CD4-positive, alpha-beta memory T cell (primary cell): Measurements from ENCODE around the gene SETBP1. TPM values are rescaled to one million over a fixed set of nuclear protein-coding genes. Genes with fewer than 3 reads are reported as not detected.
A peak's percentile ranks its signal among the peaks of the same experiment; 100 is the strongest.

Source experiments
- CTCF ChIA-PET: fragments of 350-600 bp; sonication (Branson Sonifier 250); formaldehyde crosslinking; loops from one replicate; lab custom pipeline; 2021; ENCODE audit warnings: inconsistent platforms; ENCODE audit not compliant: partially characterized antibody; lab: Charles Lee
- POLR2A ChIA-PET: fragments of 350-600 bp; sonication (Branson Sonifier 250); formaldehyde crosslinking; loops from one replicate; lab custom pipeline; 2021; ENCODE audit not compliant: partially characterized antibody; lab: Charles Lee
- DNase-seq, 5 donors: peaks; one replicate each; pipeline versions ENCODE4 v3.0.0 to v3.0.0-alpha.2; 2020 to 2022; ENCODE audit warnings: mixed read lengths in 1 of 5
- H3K27ac ChIP-seq: one replicate; pipeline ENCODE4 v1.7.0; 2013; ENCODE audit warnings: low read depth, low read length
- H3K27me3 ChIP-seq: 2 replicates; pipeline ENCODE4 v1.7.0; 2013; ENCODE audit warnings: mild to moderate bottlenecking, low read length, moderate library complexity; ENCODE audit not compliant: insufficient read depth
- H3K36me3 ChIP-seq: 2 replicates; pipeline ENCODE4 v1.7.0; 2013; ENCODE audit warnings: mild to moderate bottlenecking, low read length, moderate library complexity; ENCODE audit not compliant: insufficient read depth
- H3K4me1 ChIP-seq: 2 replicates; pipeline ENCODE4 v1.7.0; 2013; ENCODE audit warnings: mild to moderate bottlenecking, low read length, moderate library complexity; ENCODE audit not compliant: insufficient read depth
- H3K4me3 ChIP-seq, 2 donors: one replicate each; pipeline ENCODE4 v1.7.0; 2013; ENCODE audit warnings: low read length in 2 of 2, mild to moderate bottlenecking in 1 of 2
- H3K9me3 ChIP-seq, 2 donors: one replicate each; pipeline ENCODE4 v1.7.0; 2013; ENCODE audit warnings: low read length in 2 of 2, control low read depth in 1 of 2; ENCODE audit not compliant: control insufficient read depth in 1 of 2
- H3K27ac Mint-ChIP-seq, 7 donors: one replicate each; pipeline ENCODE4 v1.8.0; 2020 to 2021; ENCODE audit warnings: mixed read lengths in 7 of 7, mild to moderate bottlenecking in 6 of 7, inconsistent platforms in 3 of 7, moderate library complexity in 3 of 7
- H3K27me3 Mint-ChIP-seq, 2 donors: one replicate each; pipeline ENCODE4 v1.8.0; 2020 to 2021; ENCODE audit warnings: mixed read lengths in 2 of 2
- H3K36me3 Mint-ChIP-seq, 2 donors: one replicate each; pipeline ENCODE4 v1.8.0; 2020 to 2021; ENCODE audit warnings: mixed read lengths in 2 of 2, inconsistent platforms in 1 of 2, mild to moderate bottlenecking in 1 of 2
- H3K4me1 Mint-ChIP-seq, 4 donors: one replicate each; pipeline ENCODE4 v1.8.0; 2020 to 2021; ENCODE audit warnings: mixed read lengths in 4 of 4, mild to moderate bottlenecking in 1 of 4
- H3K4me3 Mint-ChIP-seq, 8 donors: one replicate each; pipeline ENCODE4 v1.8.0; 2020 to 2021; ENCODE audit warnings: mixed read lengths in 8 of 8, mild to moderate bottlenecking in 7 of 8, moderate library complexity in 6 of 8, inconsistent platforms in 3 of 8
- H3K9me3 Mint-ChIP-seq, 8 donors: one replicate each; pipeline ENCODE4 v1.8.0; 2020 to 2021; ENCODE audit warnings: mixed read lengths in 8 of 8, mild to moderate bottlenecking in 5 of 8, inconsistent platforms in 3 of 8, moderate library complexity in 1 of 8
- intact Hi-C: fragments of 100-400 bp; cut with micrococcal nuclease; formaldehyde crosslinking; loops from one replicate; pipeline ENCODE4 v1.15.1; 2023
- polyA plus RNA-seq, 2 donors: library from polyadenylated mRNA; unstranded; fragments of 300-500 nt; fragmentation: Illumina TruSeq; gene quantifications; one replicate each; pipeline ENCODE4 v1.2.3, GENCODE V29; 2021
- total RNA-seq, 2 experiments: library from RNA; stranded (reverse); gene quantifications; one replicate each; pipeline ENCODE4 v1.2.3, GENCODE V29; 2021

Gene SETBP1
- total and polyA plus RNA-seq, 4 experiments from 2014 or later = 0.03 to 0.21 (median 0.09) TPM; not detected in 1

DNA sequence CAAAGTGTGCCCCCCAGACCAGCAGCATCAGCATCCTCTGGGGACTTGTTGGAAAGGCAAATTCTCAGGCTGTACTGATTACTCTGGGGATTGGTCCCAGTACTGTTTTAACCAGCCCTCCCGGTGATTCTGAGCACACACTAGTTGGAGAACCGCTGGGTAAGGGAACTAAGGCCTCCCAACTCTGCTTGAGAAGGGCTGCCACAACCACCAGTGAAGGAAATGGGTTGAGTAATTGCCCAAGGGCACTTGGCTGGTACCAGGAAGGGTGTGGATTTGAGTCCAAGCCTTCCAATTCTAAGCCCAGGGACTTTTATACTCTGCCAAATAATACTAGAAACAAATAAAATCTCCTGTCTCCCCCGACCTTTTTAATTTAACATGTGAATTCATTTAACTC lies 219.9 kb downstream of the SETBP1 start:
- no peak for DNase-seq
- Histone ChIP-seq H3K36me3 (no peaks in the 10 kb centered on the region), H3K4me3 (no peak overlapping the region), H3K9me3 (no peaks in the 10 kb centered on the region), H3K27me3 (no peaks in the 10 kb centered on the region), H3K4me1 (peaks cover under 1% of the 10 kb centered on the region), H3K27ac (no peak overlapping the region)
- ChIA-PET CTCF (interaction anchor here (1.0 kb wide), 1 partner anchor 11 kb away, joined by 3 read pairs; no protein-coding TSS in a partner anchor), POLR2A (no interaction called here)
- Mint-ChIP-seq H3K27me3 (peaks cover 2 to 4% of the 10 kb centered on the region in 2 donors), H3K4me3 (no peak overlapping the region), H3K9me3 (peaks cover 0 to 3% (median 0%) of the 10 kb centered on the region in 8 donors), H3K27ac (no peak overlapping the region), H3K36me3 (no peaks in the 10 kb centered on the region), H3K4me1 (peaks cover 0 to 4% (median 2%) of the 10 kb centered on the region in 4 donors)
- intact Hi-C loops = no loop called here

DNA sequence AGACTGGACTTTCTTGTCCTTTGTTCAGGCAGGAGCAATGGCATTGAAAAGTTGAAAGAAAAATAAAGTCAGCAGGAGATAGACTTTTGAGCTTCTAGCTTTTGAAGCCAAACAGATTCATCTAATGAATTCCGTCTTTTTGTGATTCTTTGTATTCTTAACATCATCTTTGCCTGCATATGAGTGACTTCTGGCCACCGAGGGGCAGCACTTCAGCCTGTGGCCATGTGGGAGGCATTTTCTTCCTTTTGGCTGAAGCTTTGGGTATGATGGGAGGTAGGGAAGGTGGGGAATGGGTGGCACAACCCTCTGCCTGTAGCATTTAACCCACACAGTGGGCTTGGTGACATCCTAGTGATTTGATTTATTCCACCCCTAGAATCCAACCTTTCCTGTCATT lies 220.6 kb downstream of the SETBP1 start:
- H3K4me3 ChIP-seq = no peak overlapping the region

DNA sequence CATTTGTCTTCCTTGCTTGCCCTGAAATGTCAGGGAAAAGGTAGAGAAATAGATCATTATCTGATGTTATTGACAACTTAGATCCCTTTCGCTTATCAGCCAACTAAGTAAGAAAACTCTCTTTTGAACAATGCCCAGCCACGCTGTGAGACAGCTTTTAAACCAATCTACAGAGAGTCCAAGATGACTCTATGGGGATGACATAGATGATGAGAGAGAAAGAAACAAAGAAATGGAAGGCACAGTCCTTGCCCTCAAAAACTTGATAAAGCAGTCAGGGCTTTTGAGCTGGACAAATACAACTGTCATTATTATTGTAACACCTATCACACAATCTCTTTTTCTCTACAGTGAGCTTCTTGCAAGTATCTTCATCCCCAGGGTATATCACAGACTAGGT lies 222.6 kb downstream of the SETBP1 start:
- Mint-ChIP-seq H3K27ac (no peak overlapping the region), H3K4me1 (peaks cover 0 to 1% (median 0%) of the 10 kb centered on the region in 4 donors), H3K36me3 (no peaks in the 10 kb centered on the region), H3K27me3 (peaks cover 4 to 8% of the 10 kb centered on the region in 2 donors), H3K9me3 (peaks cover 0 to 3% (median 0%) of the 10 kb centered on the region in 8 donors), H3K4me3 (no peak overlapping the region)
- Histone ChIP-seq H3K36me3 (no peaks in the 10 kb centered on the region), H3K4me1 (no peaks in the 10 kb centered on the region), H3K9me3 (no peaks in the 10 kb centered on the region), H3K27me3 (no peaks in the 10 kb centered on the region), H3K4me3 (no peak overlapping the region), H3K27ac (no peak overlapping the region)
- ChIA-PET POLR2A (no interaction called here), CTCF (no interaction called here)
- no peak for DNase-seq
- intact Hi-C loops = no loop called here

More for the DNA sequence above, 220.6 kb downstream of the SETBP1 start:
- Mint-ChIP-seq H3K27ac (no peak overlapping the region), H3K4me1 (peaks cover 0 to 4% (median 2%) of the 10 kb centered on the region in 4 donors), H3K4me3 (no peak overlapping the region), H3K27me3 (peaks cover 2 to 4% of the 10 kb centered on the region in 2 donors), H3K9me3 (peaks cover 0 to 3% (median 0%) of the 10 kb centered on the region in 8 donors), H3K36me3 (no peaks in the 10 kb centered on the region)
- Histone ChIP-seq H3K9me3 (no peaks in the 10 kb centered on the region), H3K27ac (no peak overlapping the region), H3K36me3 (no peaks in the 10 kb centered on the region), H3K27me3 (no peaks in the 10 kb centered on the region), H3K4me1 (no peaks in the 10 kb centered on the region)
- intact Hi-C loops = no loop called here
- ChIA-PET POLR2A (no interaction called here), CTCF (interaction anchor here (1.0 kb wide), 1 partner anchor 11 kb away, joined by 3 read pairs; no protein-coding TSS in a partner anchor)
- no peak for DNase-seq

DNA sequence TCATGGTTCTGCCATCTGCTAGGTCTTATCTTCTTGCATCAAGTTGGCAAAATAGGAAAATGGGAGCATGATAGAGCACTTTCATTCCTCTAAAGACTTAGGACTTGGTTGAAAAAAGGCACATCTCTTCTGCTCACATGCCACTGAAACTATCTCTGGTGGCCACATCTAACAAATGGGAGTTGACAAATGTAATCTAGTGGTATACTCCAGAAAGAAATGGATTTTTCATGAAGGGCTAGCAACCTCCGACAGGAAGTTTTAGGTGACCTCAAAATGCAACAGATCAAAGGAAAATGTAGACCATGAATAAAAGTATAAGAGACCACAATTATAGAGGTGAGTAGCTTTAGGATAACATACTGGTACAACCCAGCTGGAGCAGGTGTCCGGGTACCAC lies 224.1 kb downstream of the SETBP1 start:
- Histone ChIP-seq H3K9me3 (no peaks in the 10 kb centered on the region), H3K4me3 (no peak overlapping the region), H3K36me3 (no peaks in the 10 kb centered on the region), H3K4me1 (no peaks in the 10 kb centered on the region), H3K27me3 (no peaks in the 10 kb centered on the region), H3K27ac (no peak overlapping the region)
- Mint-ChIP-seq H3K36me3 (no peaks in the 10 kb centered on the region), H3K9me3 (peaks cover 0 to 3% (median 0%) of the 10 kb centered on the region in 8 donors), H3K4me3 (no peak overlapping the region), H3K27me3 (peaks cover 8 to 10% of the 10 kb centered on the region in 2 donors), H3K4me1 (peaks cover 0 to 6% (median 0%) of the 10 kb centered on the region in 4 donors), H3K27ac (no peak overlapping the region)
- POLR2A ChIA-PET = interaction anchor here (0.6 kb wide), 1 partner anchor 82 kb away, joined by 3 read pairs; no protein-coding TSS in a partner anchor
- CTCF ChIA-PET = no interaction called here
- intact Hi-C loops = no loop called here
- no peak for DNase-seq

DNA sequence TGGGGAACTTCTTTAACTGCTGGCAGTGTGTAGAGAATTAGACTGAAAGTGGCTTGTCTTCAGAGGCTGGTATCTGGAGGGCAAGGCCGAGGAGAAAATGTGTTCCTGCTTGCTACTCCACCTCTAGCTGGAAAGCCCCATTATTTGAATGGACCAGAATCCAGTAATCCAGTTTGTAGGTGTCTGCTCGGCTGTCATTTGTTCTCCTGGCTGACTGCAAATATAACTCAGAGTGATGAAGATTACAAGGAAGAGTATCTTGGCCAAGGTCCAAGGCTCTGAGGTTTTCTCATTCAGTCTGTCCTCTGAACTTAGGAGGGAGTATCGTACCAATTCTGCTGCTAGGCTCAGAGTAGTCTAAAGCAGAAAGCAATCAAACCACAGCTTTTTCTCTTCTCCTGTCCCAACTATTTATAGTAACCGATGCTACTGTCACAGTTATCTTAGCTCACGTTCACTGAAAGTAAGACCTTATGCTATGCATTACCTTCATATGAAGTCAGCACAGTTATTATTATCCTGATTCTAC lies 228.6 kb downstream of the SETBP1 start:
- H3K4me1 Mint-ChIP-seq = peaks cover 0 to 6% (median 0%) of the 10 kb centered on the region in 4 donors
- intact Hi-C loops = no loop called here
- H3K27ac Mint-ChIP-seq = no peak overlapping the region
- no peak for DNase-seq
- H3K27me3 Mint-ChIP-seq = peaks cover 21% of the 10 kb centered on the region in 2 donors
- no peaks in the 10 kb centered on the region for H3K4me1 ChIP-seq
- peaks cover 0 to 4% (median 0%) of the 10 kb centered on the region in 8 donors for H3K9me3 Mint-ChIP-seq
- H3K27me3 ChIP-seq = no peaks in the 10 kb centered on the region
- H3K36me3 Mint-ChIP-seq = no peaks in the 10 kb centered on the region
- no peak overlapping the region for H3K4me3 Mint-ChIP-seq
- ChIA-PET POLR2A (no interaction called here), CTCF (interaction anchor here (0.8 kb wide), 1 partner anchor 25 kb away, joined by 3 read pairs; no protein-coding TSS in a partner anchor)
- no peak overlapping the region for H3K4me3 ChIP-seq
- H3K36me3 ChIP-seq = no peaks in the 10 kb centered on the region
- H3K9me3 ChIP-seq = no peaks in the 10 kb centered on the region
- no peak overlapping the region for H3K27ac ChIP-seq

DNA sequence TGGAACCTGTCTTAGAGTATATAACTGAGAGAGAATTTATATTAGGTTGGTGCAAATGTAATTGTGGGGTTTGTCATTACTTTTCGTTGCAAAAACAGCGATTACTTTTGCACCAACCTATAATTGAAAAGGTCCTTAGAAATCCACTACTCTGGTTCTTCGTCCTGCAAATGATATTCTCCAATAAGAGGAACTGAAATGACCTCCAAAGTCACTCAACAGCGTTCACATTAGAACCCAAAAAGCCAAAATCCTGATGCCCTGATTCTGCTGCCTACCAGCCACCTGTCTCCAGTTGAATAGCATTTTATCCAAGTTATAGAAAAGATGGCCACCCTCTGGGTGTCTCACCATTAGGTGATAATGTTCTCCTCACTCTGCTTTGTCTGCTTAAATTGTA lies 230.6 kb downstream of the SETBP1 start:
- Histone ChIP-seq H3K9me3 (no peaks in the 10 kb centered on the region), H3K27me3 (no peaks in the 10 kb centered on the region), H3K27ac (no peak overlapping the region), H3K4me1 (no peaks in the 10 kb centered on the region), H3K36me3 (no peaks in the 10 kb centered on the region), H3K4me3 (no peak overlapping the region)
- no peak for DNase-seq
- peak overlapping the region in 1 of 7 donors; percentile 10 for H3K27ac Mint-ChIP-seq
- H3K36me3 Mint-ChIP-seq = no peaks in the 10 kb centered on the region
- peaks cover 23 to 28% of the 10 kb centered on the region in 2 donors for H3K27me3 Mint-ChIP-seq
- H3K9me3 Mint-ChIP-seq = peaks cover 0 to 3% (median 0%) of the 10 kb centered on the region in 8 donors
- ChIA-PET CTCF (interaction anchor here (1.7 kb wide), 1 partner anchor 10 kb away, joined by 3 read pairs; no protein-coding TSS in a partner anchor), POLR2A (no interaction called here)
- no peak overlapping the region for H3K4me3 Mint-ChIP-seq
- intact Hi-C loops = no loop called here
- H3K4me1 Mint-ChIP-seq = peaks cover 0 to 4% (median 0%) of the 10 kb centered on the region in 4 donors

DNA sequence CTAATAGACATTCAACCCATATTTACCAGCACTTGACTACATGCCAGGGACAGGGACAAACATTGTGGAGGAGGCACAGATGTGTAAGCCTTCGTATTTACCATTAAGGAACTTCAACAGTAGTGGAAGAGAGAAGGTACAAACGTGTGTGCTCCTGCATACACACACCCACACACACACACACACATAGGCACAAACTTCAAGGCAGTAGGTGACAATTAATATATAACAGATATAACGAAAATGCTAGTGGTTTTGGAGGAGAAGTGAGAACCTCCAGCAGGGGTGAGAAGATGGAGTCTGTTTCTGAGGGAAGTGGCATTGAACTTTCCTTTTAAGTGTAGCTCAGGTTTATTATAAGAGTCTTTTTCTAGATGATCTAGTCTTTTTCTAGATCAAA lies 231.1 kb downstream of the SETBP1 start:
- no peaks in the 10 kb centered on the region for H3K4me1 ChIP-seq
- Mint-ChIP-seq H3K36me3 (no peaks in the 10 kb centered on the region), H3K27me3 (peaks cover 23 to 27% of the 10 kb centered on the region in 2 donors), H3K4me1 (peaks cover 0 to 4% (median 0%) of the 10 kb centered on the region in 4 donors), H3K9me3 (peaks cover 0 to 3% (median 0%) of the 10 kb centered on the region in 8 donors), H3K4me3 (no peak overlapping the region), H3K27ac (no peak overlapping the region)
- H3K4me3 ChIP-seq = no peak overlapping the region
- H3K27me3 ChIP-seq = no peaks in the 10 kb centered on the region
- intact Hi-C loops = no loop called here
- no peak for DNase-seq
- no peaks in the 10 kb centered on the region for H3K36me3 ChIP-seq
- CTCF ChIA-PET = interaction anchor here (1.7 kb wide), 1 partner anchor 11 kb away, joined by 3 read pairs; no protein-coding TSS in a partner anchor
- H3K27ac ChIP-seq = no peak overlapping the region
- no peaks in the 10 kb centered on the region for H3K9me3 ChIP-seq
- POLR2A ChIA-PET = no interaction called here
